Activated CD4-positive, alpha-beta T cell treated with anti-CD3 and anti-CD28 coated beads, Interleukin-2, amount 50 U/mL, for 4 hours (primary cell): Measurements from ENCODE around the gene ZACN.
"Not testable (repeated sequence)": the region's sequence is repeated elsewhere in the genome, so short reads cannot be mapped to it uniquely, and the experiment has no call there.

Experiments used
- DNase-seq, 2 experiments: peaks; one replicate each; pipeline ENCODE4 v3.0.0-alpha.2; 2020

Gene ZACN

GRCh38 chr17:76078860-76079534 lies at the start of gene ZACN:
ZACN (plus strand) TSS chr17:76079182; CDS start chr17:76079265, 83 bp downstream.
- DNase-seq, result no peak

GRCh38 chr17:76032073-76032779 lies 46.8 kb upstream of the ZACN start:
- no peak for DNase-seq

DNA sequence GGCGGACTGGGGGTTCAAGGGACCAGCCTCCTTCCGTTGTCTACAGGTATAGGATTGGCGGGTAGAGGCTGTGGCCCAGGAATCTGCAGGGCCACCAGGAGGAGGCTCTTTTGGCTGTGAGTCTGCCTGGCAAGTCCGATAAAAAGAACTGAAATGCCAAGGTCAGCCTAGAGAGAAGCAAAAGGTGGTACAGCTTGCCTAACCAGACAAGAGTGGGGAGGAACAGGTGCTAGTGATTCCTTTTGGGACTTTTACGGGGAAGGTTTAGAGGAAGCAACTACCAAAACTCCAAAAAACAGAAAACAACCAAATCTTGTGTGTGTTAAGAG lies 46.2 kb upstream of the ZACN start:
- no peak for DNase-seq

- no peak for DNase-seq
Measured at GRCh38 chr17:76033139-76033538, 45.8 kb upstream of the ZACN start.

DNA sequence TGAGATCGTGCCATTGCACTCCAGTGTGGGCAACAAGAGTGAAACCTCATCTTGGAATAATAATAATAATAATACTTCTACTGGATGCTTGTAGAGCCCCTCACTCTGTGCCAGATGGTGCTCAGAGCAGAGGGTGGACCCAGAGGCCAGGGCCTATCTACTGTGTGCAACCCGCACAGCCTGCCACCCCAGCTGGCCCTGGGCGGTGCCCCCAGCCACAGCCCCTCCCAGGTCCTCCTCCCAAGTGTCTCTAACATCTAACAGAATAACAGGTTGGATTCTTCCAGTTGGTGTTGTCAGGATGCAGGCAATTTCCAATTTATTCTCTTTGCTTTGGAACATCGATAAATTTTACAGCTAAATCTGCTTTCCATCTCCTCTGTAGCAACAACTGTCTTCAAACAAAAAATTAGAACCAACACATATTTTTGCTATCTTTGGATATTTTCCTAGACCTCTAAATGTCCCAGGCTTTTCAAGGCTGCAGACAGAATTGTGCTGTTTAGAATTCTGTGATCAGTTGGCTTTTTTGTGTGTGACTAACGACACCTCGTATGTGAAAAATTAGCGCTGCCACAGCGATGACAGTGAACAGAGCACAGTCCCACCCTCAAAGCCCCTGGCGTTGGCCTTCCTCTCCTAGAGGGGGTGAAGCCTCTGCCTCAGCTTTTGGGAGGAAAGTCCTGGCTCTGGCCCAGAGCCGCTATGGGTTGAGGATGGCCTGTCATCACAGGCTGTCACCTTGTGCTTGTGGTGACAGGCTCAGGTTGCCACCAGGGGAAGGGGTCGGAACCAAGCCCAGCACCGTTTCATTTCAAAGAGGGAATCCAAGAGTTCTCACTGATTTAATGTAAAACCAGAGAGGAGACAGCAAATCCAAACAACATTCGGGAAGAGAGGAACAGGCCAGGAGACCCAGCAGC lies 44.3 kb upstream of the ZACN start:
- DNase-seq, result no peak

DNA sequence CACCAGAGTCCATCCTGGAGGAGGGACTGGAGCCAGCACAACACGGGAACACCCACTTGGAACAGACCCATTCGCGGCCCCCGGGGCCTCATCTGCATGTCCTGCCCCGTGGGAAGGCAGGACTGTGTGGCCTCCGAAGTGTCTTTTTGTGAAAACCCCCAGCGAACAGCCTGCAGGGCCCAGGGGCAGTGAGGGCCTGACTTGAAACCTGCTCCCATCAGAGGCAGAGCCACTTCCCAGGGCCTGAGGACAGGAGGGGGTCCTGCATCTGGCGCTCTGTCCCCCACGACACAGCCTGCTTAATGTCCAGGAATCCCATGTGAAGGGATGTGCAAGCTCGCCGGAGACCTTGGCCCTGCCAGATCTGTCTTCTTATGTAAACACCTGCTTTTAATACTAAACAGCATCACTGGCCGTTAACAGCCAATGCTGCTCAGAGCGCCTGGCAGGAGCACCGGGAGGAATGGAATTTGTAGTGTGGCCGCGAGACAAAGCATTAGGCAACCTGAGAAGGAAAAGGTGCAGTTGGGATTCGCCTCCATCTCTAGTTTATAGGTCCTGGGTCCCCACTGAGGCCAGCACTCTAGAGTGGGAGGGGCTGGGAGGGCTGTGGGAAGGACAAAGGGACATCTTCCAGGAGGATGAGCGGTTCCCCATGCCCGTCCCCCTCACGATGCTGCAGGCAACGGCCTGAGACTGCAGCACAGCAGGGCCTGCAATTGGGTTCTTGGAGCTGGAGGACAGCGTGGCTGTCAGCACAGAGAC lies 42.3 kb upstream of the ZACN start:
- no peak for DNase-seq

DNA sequence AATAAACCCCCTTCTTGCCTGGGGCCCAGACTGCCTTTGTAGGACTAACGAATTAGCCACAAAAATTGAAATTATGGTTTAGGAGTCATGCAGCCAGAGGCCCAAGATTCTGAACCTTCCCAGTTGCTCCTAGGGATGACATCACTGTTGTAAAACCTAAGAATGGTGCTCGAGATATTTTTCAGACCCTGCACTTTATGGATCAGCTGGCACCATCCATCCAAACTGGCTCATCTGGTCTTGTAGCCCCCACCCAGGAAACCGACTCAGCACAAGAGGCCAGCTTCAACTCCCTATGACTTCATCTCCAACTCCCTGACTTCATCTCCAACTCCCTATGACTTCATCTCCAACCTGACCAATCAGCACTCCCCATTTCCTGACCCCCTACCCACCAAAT lies 40.9 kb upstream of the ZACN start:
- DNase-seq, result no peak

DNA sequence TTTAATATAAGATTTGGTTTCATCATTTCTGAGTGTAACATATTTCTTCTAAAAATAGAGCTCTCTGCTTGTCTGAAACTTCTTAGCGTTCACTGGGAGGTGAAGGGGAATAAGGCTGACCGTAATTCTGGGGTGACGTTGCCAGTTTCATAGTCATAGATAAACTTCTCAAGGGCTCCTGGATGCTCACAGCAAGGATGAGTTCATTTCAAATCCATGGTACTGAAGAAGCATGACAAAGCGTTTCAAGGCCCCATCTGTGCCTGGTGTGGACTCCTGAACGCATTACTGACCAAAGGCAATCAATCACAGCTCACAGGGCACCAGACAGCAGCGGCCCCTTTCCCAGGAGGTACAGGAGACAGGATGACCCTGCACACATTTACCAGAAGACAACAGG lies 39.9 kb upstream of the ZACN start:
- DNase-seq, result no peak

DNA sequence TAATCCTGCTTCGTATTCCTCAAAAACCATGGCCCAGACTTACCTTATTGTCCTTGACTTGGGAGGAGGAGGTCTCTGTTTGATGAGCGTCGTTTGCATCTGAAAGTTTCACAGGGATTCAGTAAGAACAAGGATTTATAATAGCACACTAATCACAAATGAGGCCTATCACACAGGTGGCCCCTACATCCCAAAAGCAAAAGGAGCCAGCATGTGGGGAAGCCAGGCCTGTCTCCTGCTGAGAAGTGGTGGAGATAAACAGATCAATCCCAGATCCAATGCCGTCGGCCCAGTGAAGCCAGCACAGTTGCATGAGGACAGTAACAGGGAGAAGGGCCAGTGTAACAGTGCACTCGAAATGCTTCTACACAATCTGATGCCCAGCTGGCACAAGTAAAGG lies 38.6 kb upstream of the ZACN start:
- DNase-seq, result no peak

GRCh38 chr17:76042868-76043267 lies 36.1 kb upstream of the ZACN start:
- not testable (repeated sequence) for DNase-seq

- DNase-seq, result not testable (repeated sequence)
Measured at GRCh38 chr17:76044475-76045007, 34.4 kb upstream of the ZACN start.

DNA sequence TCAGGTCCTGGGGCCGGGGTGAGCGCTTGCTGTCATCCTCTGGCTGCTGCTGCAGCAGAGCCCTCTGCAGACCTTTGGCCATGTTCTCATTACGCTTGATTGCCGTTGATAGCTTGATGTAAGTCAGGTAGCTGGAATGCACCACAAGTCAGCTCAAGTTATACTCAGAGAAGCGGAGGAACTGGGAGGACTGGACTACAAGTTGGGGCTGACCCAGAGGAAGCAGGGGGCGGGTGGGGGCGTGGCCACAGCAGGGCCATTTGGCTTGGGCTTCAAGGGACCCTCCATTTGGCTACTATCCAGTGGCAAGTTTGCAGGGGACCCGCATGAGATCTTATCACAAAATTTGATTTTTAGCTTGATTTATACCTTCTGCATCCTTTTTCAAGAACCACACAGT lies 32.9 kb upstream of the ZACN start:
- no peak for DNase-seq

GRCh38 chr17:76048025-76048605 lies 30.9 kb upstream of the ZACN start:
- no peak for DNase-seq

- no peak for DNase-seq
Measured at GRCh38 chr17:76048711-76049110, 30.3 kb upstream of the ZACN start.

DNA sequence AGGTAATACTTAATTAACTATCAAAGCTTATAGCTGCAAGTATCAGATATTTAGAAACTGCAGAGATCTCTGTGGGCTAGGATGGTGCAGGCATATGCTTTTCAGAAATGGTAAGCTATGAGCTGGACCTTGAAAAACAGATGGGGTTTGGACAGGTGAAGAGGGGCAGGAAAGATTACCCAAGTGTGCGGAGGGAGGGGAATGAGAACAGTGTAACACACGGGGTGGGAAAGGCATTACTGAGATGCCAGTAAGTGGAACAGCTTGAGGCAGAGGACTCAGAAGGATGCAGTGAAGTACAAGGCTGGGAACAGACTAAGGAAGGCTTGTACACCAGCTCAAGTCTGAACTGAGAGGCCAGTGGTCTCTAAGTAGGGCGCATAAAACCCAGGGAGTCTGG lies 29.7 kb upstream of the ZACN start:
- DNase-seq, result no peak

GRCh38 chr17:76049836-76050537 lies 29.0 kb upstream of the ZACN start:
- no peak for DNase-seq

DNA sequence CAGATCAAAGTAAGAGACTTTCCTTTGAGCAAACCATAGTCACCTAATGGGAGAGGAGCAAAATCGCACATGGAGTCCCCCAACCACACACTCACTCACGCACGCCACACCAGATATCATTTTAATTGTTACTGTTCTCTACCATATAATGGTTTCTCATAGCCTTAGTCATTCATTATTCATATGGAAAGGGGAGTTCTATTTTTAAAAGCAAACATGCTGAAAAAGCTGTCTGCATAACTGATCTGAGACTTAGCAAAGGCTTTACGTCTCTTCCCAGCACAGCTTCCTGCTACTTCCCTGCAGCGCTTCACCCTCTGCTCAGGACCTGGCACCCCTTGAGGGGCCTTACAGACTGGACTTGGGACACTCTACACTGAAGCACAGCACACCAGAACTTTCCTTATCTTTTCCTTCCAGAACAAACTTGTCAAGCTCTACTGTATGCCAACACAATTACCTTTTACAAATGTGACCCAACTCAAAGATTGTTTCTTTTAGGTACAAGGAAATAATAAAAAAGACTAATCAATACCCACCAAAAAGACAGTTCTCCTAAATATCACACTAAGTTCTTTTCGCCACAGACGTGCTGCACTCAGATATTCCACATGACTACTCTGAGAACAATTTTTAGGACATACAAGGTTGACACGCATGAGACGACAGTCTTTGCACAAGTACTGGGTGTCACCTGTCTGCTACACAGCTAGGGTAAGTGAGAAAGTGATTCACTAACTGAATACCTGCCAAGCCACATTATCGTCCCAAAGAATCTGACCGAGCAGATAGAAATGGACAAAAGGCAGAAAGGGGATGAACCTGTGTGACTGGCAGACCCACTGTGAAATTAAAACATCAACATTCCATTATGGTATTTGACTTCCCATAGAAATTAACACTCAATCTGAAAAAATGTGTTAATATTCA lies 28.2 kb upstream of the ZACN start:
- no peak for DNase-seq

GRCh38 chr17:76051561-76051960 lies 27.4 kb upstream of the ZACN start:
- DNase-seq, result no peak

DNA sequence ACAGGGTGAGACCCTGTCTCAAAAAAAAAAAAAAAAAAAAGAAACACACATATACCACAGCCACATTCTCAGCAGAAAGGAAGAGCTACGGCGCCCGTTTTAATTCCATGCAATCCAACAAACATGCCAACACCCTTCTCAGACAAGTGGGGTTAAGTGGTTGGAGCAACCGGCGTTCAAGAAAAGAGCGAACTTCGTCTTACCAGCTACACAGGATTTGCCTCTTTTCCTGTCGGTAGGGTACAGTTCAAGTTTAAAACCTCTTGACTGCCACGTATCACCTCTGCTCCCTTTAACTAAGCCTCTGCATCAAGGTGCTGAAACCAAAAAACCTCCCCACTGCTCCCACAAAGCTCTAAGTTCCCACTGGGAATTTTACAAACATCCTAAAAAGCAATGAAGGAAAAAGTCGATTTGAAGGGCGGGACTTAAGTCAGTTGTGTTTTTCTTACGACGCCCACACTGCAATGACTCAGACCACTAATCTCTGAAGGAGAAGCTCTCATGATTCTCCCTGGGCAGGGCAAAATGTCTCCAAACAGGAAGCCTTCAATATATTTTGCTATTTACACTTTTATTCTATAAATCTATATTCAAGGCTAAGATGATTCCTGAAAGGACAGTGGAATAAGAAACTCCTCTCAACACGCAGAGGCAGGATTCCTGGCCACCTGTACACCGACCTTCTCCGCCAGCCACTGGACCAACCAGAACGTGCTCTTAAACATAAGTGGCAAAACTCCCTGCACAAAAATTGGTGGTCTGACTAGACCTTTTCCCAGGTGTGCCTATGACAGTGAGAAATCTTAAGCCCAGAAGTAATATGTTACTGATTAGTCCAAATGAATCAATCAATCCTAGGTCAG lies 25.5 kb upstream of the ZACN start:
- peak in 1 of 2 experiments; percentile 27 for DNase-seq

DNA sequence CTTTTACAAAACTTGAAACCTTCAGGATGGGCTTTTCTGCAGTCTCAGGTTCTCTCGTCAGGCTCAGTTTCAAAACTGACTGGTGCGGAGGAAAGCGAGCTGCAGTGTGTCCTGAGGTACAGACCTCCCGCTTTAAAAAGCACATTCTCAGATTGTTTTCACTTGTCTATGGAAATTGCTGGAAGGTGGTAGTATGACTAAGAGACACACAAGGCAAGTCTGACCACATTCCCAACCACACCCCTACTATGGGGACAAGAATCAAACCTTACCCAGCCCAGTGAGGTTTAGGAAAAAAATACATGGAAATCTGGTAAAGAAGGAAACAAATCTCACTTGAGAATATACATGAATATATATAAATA lies 24.9 kb upstream of the ZACN start:
- no peak for DNase-seq
